ENCODE results near the gene PRDX2. TPM values are rescaled to one million over a fixed set of nuclear protein-coding genes. Genes with fewer than 3 reads are reported as not detected.

PRDX2 gene
- total and polyA plus RNA-seq, 5 donors from 2014 or later = 74.0 to 380 (median 338) TPM

DNA sequence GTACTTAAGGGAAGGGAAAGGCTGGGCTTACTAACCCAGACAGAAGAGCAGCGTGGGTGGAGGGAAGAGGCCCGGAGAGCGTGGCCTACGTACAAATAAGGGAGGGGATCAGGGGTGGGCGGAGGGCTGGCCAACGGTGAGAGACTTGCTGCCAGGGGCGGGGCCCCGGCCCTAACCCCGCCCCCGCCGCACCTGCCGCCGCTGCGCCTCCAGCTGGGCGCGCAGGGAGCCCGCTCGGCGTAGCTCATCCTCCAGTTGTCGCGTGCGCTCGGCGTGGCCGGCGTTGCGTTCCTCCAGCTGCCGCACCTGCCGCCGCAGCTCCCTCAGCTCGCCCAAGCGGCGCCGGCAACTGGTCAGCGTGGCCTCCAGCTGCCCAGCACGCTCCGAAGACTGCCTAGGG, 31.9 kb downstream of the PRDX2 start:
- peak overlapping the region in 1 of 3 donors; percentile 51 for H3K27ac Mint-ChIP-seq

DNA sequence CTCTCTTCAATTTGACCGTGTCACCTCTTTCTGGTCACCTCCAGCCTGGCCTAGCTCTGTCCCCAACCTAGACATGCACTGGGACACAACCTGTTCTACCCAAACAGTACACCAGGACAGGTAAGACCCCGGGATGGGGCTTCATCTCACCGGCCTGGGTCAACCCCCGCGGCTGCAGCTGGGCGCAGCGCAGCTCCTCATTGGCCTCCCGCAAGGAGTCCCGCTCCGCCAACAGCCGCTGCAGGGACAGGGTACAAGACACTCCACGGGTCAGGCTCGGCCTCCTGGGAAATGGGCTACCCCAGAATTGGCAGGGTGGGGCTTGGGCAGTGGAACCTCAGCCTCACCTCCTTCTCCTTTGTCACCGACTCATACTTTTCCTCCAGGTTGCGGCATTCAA, 33.9 kb downstream of the PRDX2 start:
- no peak for DNase-seq
- no peaks in the 10 kb centered on the region for H3K27me3 Mint-ChIP-seq
- no peaks in the 10 kb centered on the region for H3K9me3 ChIP-seq (ENCODE audit: control insufficient read depth in 2 of 2, low read length in 2 of 2)
- H3K4me3 ChIP-seq (ENCODE audit: low read depth, low read length) = no peak overlapping the region
- H3K9me3 Mint-ChIP-seq = peaks cover 0 to 1% (median 0%) of the 10 kb centered on the region in 7 donors
- no peak for ATAC-seq (ENCODE audit: low read depth in 2 of 2)
- H3K27me3 ChIP-seq (ENCODE audit: control insufficient read depth, insufficient read depth, low read length) = no peaks in the 10 kb centered on the region
- H3K4me1 Mint-ChIP-seq = peaks cover 0 to 8% (median 4%) of the 10 kb centered on the region in 4 donors
- H3K4me3 Mint-ChIP-seq = no peak overlapping the region
- no peak overlapping the region for H3K27ac ChIP-seq (ENCODE audit: insufficient read depth, low read length, poor library complexity, severe bottlenecking)
- peaks cover 7% of the 10 kb centered on the region for H3K36me3 Mint-ChIP-seq
- H3K27ac Mint-ChIP-seq = peak overlapping the region in 1 of 3 donors; percentile 18
- peaks cover 5% of the 10 kb centered on the region for H3K4me1 ChIP-seq (ENCODE audit: control insufficient read depth, insufficient read depth, low read length, poor library complexity, severe bottlenecking)
- no peaks in the 10 kb centered on the region for H3K36me3 ChIP-seq (ENCODE audit: control insufficient read depth, insufficient read depth, low read length)

More for the DNA sequence above, 31.9 kb downstream of the PRDX2 start:
- Histone ChIP-seq H3K27me3 (ENCODE audit: control insufficient read depth, insufficient read depth, low read length) (no peaks in the 10 kb centered on the region), H3K27ac (ENCODE audit: insufficient read depth, low read length, poor library complexity, severe bottlenecking) (no peak overlapping the region), H3K36me3 (ENCODE audit: control insufficient read depth, insufficient read depth, low read length) (no peaks in the 10 kb centered on the region), H3K4me3 (ENCODE audit: low read depth, low read length) (no peak overlapping the region), H3K4me1 (ENCODE audit: control insufficient read depth, insufficient read depth, low read length, poor library complexity, severe bottlenecking) (peaks cover 5% of the 10 kb centered on the region), H3K9me3 (ENCODE audit: control insufficient read depth in 2 of 2, low read length in 2 of 2) (no peaks in the 10 kb centered on the region)
- Mint-ChIP-seq H3K36me3 (peaks cover 10% of the 10 kb centered on the region), H3K9me3 (peaks cover 0 to 1% (median 0%) of the 10 kb centered on the region in 7 donors), H3K4me3 (peak overlapping the region in 3 of 4 donors; percentile 44 to 67 (median 65)), H3K27me3 (peaks cover 5% of the 10 kb centered on the region), H3K4me1 (peaks cover 0 to 15% (median 12%) of the 10 kb centered on the region in 4 donors)
- ATAC-seq (ENCODE audit: low read depth in 2 of 2) (peak; percentile 75 to 85), DNase-seq (peak; percentile 38 to 84 (median 47))

- Histone ChIP-seq H3K36me3 (ENCODE audit: control insufficient read depth, insufficient read depth, low read length) (no peaks in the 10 kb centered on the region), H3K4me3 (ENCODE audit: low read depth, low read length) (no peak overlapping the region), H3K4me1 (ENCODE audit: control insufficient read depth, insufficient read depth, low read length, poor library complexity, severe bottlenecking) (peaks cover 5% of the 10 kb centered on the region), H3K27me3 (ENCODE audit: control insufficient read depth, insufficient read depth, low read length) (no peaks in the 10 kb centered on the region), H3K9me3 (ENCODE audit: control insufficient read depth in 2 of 2, low read length in 2 of 2) (no peaks in the 10 kb centered on the region), H3K27ac (ENCODE audit: insufficient read depth, low read length, poor library complexity, severe bottlenecking) (no peak overlapping the region)
- DNase-seq (no peak), ATAC-seq (ENCODE audit: low read depth in 2 of 2) (no peak)
- Mint-ChIP-seq H3K4me3 (no peak overlapping the region), H3K36me3 (peaks cover 7% of the 10 kb centered on the region), H3K9me3 (peaks cover 0 to 1% (median 0%) of the 10 kb centered on the region in 7 donors), H3K4me1 (peaks cover 0 to 8% (median 4%) of the 10 kb centered on the region in 4 donors), H3K27ac (no peak overlapping the region), H3K27me3 (no peaks in the 10 kb centered on the region)
Measured at GRCh38 chr19:12767150-12767549, 34.5 kb downstream of the PRDX2 start.

DNA sequence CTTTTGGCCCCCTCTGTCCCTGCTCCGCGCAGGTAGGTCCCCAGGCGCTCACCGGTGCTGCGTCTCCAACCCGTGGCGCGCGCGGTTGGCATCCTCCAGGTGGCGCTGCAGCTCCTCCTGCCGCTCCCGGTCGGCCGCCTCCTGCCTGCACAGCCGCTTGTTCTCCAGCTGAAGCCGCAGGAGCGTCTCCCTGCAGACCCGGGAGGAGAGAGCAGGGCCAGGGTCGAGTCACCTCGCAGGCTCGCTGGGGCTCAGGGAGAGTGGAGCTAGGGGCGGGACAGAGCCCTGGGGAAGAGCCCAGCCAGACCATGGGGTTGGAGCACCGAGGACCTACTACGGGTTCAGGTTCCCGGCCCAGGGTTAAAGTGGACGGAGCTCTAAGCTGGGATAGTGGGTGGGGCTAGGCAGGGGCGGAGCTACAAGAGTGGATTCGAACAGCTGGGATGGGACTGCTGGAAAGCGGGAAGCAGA, 35.5 kb downstream of the PRDX2 start:
- peaks cover 7% of the 10 kb centered on the region for H3K36me3 Mint-ChIP-seq
- ATAC-seq (ENCODE audit: low read depth in 2 of 2) (peak in 1 of 2 donors; percentile 50), DNase-seq (peak; percentile 68 to 81 (median 71))
- peaks cover 0 to 1% (median 0%) of the 10 kb centered on the region in 7 donors for H3K9me3 Mint-ChIP-seq
- Histone ChIP-seq H3K4me3 (ENCODE audit: low read depth, low read length) (no peak overlapping the region), H3K27me3 (ENCODE audit: control insufficient read depth, insufficient read depth, low read length) (no peaks in the 10 kb centered on the region), H3K9me3 (ENCODE audit: control insufficient read depth in 2 of 2, low read length in 2 of 2) (no peaks in the 10 kb centered on the region), H3K4me1 (ENCODE audit: control insufficient read depth, insufficient read depth, low read length, poor library complexity, severe bottlenecking) (peaks cover 5% of the 10 kb centered on the region), H3K27ac (ENCODE audit: insufficient read depth, low read length, poor library complexity, severe bottlenecking) (no peak overlapping the region), H3K36me3 (ENCODE audit: control insufficient read depth, insufficient read depth, low read length) (no peaks in the 10 kb centered on the region)
- H3K4me3 Mint-ChIP-seq = no peak overlapping the region
- no peaks in the 10 kb centered on the region for H3K27me3 Mint-ChIP-seq
- no peak overlapping the region for H3K27ac Mint-ChIP-seq
- H3K4me1 Mint-ChIP-seq = peaks cover 0 to 8% (median 4%) of the 10 kb centered on the region in 4 donors

DNA sequence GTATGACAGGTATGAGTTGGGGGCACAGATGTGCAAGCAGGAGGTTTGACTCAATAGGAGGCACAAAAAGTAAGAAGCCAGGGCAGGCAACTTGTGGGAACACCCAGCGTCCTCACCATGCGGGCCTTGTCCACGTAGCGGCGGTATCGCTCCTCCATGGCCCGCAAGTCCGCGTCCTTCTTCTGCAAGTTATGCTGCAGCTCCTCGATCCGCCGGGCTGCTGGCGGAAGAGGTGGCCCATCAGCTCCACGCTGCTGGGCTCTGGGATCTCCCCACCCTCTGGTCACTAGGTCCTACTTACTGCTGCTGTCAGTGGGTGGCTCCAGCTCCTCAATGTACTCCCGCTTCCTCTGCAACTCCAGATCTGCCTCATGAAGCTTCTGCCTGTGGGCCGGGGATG, 36.9 kb downstream of the PRDX2 start:
- H3K27me3 ChIP-seq (ENCODE audit: control insufficient read depth, insufficient read depth, low read length) = no peaks in the 10 kb centered on the region
- DNase-seq (no peak), ATAC-seq (ENCODE audit: low read depth in 2 of 2) (no peak)
- H3K27ac ChIP-seq (ENCODE audit: insufficient read depth, low read length, poor library complexity, severe bottlenecking) = no peak overlapping the region
- no peaks in the 10 kb centered on the region for H3K36me3 ChIP-seq (ENCODE audit: control insufficient read depth, insufficient read depth, low read length)
- H3K9me3 Mint-ChIP-seq = peaks cover 0 to 1% (median 0%) of the 10 kb centered on the region in 7 donors
- no peak overlapping the region for H3K4me3 Mint-ChIP-seq
- no peak overlapping the region for H3K27ac Mint-ChIP-seq
- H3K27me3 Mint-ChIP-seq = peaks cover 4% of the 10 kb centered on the region
- peaks cover 0 to 10% (median 6%) of the 10 kb centered on the region in 4 donors for H3K4me1 Mint-ChIP-seq
- no peak overlapping the region for H3K4me3 ChIP-seq (ENCODE audit: low read depth, low read length)
- H3K9me3 ChIP-seq (ENCODE audit: control insufficient read depth in 2 of 2, low read length in 2 of 2) = no peaks in the 10 kb centered on the region
- peaks cover 10% of the 10 kb centered on the region for H3K36me3 Mint-ChIP-seq
- peaks cover under 1% of the 10 kb centered on the region for H3K4me1 ChIP-seq (ENCODE audit: control insufficient read depth, insufficient read depth, low read length, poor library complexity, severe bottlenecking)

DNA sequence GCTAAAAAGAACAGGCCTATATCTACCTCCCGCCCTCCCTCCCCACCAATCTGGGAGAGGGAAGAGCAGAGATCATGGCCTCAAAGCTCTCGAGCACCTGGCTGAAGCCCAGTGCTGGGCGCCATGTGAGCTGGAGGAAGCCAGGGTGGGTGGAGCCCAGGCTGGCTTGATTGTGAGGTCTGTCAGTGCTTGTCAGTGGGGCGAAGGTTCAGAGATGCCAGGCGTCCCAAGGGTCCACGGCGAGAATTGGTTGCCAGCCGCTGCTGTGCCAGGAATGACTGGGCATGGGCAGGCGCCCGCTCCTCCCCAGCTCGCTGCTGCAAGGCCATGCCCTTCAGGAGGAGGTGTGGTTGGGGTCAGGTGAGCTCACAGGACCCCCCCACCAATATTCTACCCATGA, 38.5 kb downstream of the PRDX2 start:
- peaks cover 10% of the 10 kb centered on the region for H3K36me3 Mint-ChIP-seq
- H3K4me1 Mint-ChIP-seq = peaks cover 0 to 6% (median 4%) of the 10 kb centered on the region in 4 donors
- peaks cover 0 to 1% (median 0%) of the 10 kb centered on the region in 7 donors for H3K9me3 Mint-ChIP-seq
- H3K4me1 ChIP-seq (ENCODE audit: control insufficient read depth, insufficient read depth, low read length, poor library complexity, severe bottlenecking) = no peaks in the 10 kb centered on the region
- ATAC-seq (ENCODE audit: low read depth in 2 of 2) = no peak
- no peak overlapping the region for H3K4me3 Mint-ChIP-seq
- H3K27ac Mint-ChIP-seq = no peak overlapping the region
- no peak overlapping the region for H3K27ac ChIP-seq (ENCODE audit: insufficient read depth, low read length, poor library complexity, severe bottlenecking)
- no peaks in the 10 kb centered on the region for H3K9me3 ChIP-seq (ENCODE audit: control insufficient read depth in 2 of 2, low read length in 2 of 2)
- no peak overlapping the region for H3K4me3 ChIP-seq (ENCODE audit: low read depth, low read length)
- H3K27me3 Mint-ChIP-seq = peaks cover 9% of the 10 kb centered on the region
- H3K36me3 ChIP-seq (ENCODE audit: control insufficient read depth, insufficient read depth, low read length) = no peaks in the 10 kb centered on the region
- H3K27me3 ChIP-seq (ENCODE audit: control insufficient read depth, insufficient read depth, low read length) = no peaks in the 10 kb centered on the region
- no peak for DNase-seq

GRCh38 chr19:12759686-12760085, 41.9 kb downstream of the PRDX2 start:
- H3K36me3 Mint-ChIP-seq = peaks cover 3% of the 10 kb centered on the region
- no peaks in the 10 kb centered on the region for H3K9me3 Mint-ChIP-seq
- no peak overlapping the region for H3K4me3 Mint-ChIP-seq
- DNase-seq (no peak), ATAC-seq (ENCODE audit: low read depth in 2 of 2) (no peak)
- peaks cover 13% of the 10 kb centered on the region for H3K27me3 Mint-ChIP-seq
- Histone ChIP-seq H3K36me3 (ENCODE audit: control insufficient read depth, insufficient read depth, low read length) (no peaks in the 10 kb centered on the region), H3K4me3 (ENCODE audit: low read depth, low read length) (no peak overlapping the region), H3K27me3 (ENCODE audit: control insufficient read depth, insufficient read depth, low read length) (no peaks in the 10 kb centered on the region), H3K27ac (ENCODE audit: insufficient read depth, low read length, poor library complexity, severe bottlenecking) (no peak overlapping the region), H3K4me1 (ENCODE audit: control insufficient read depth, insufficient read depth, low read length, poor library complexity, severe bottlenecking) (peaks cover 8% of the 10 kb centered on the region), H3K9me3 (ENCODE audit: control insufficient read depth in 2 of 2, low read length in 2 of 2) (no peaks in the 10 kb centered on the region)
- H3K27ac Mint-ChIP-seq = no peak overlapping the region
- H3K4me1 Mint-ChIP-seq = peaks cover 0 to 12% (median 4%) of the 10 kb centered on the region in 4 donors
